ENCODE measurements around the gene PCBP1.

Gene PCBP1

DNA sequence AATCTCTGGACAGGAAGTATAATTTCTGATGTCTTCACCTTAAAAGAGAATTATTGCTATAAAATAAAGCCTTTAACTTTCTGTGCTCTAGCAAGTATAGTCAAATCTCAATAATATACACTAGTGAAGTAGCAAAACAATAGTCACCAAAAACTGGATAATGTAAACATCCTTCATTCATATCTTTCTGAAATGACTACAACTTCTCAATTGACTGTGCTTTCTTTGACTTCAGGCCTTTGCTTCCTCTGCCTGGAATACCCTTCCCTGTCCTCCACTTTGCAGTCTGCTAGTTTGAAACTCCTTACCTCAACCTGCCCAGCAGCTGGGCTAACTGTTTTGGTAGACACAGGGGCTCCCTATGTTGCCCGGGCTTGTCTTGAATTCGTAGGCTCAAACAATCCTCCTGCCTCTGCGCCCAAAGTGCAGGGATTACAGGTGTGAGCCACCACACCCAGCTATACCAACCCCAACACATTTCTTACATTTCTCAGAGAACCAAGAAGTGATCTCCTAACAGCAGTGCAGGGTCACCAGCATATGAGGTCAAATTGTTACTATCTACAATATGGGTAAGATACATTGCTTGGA lies 6.6 kb upstream of the PCBP1 start:
- Histone ChIP-seq H3K14ac (ENCODE audit: low read length) (no peak overlapping the region), H3K23ac (ENCODE audit: low read length) (no peak overlapping the region), H2BK12ac (ENCODE audit: low read length) (no peak overlapping the region), H3K79me2 (ENCODE audit: control insufficient read depth, insufficient read depth, low read length, poor library complexity) (no peaks in the 10 kb centered on the region), H2BK5ac (ENCODE audit: low read depth, low read length, poor library complexity) (no peak overlapping the region), H2AK5ac (ENCODE audit: low read length) (no peak overlapping the region), H3K4ac (ENCODE audit: low read depth, low read length) (no peak overlapping the region), H3K4me2 (ENCODE audit: low read length) (no peak overlapping the region), H3K36me3 (ENCODE audit: control insufficient read depth in 1 of 2, insufficient read depth in 2 of 2, low read length in 2 of 2) (peaks cover 10 to 12% of the 10 kb centered on the region in 2 experiments), H4K12ac (ENCODE audit: low read depth, low read length) (no peak overlapping the region), H4K91ac (ENCODE audit: low read depth, low read length) (no peak overlapping the region), H3K27ac (ENCODE audit: low read depth, low read length) (no peak overlapping the region), H3K9me3 (ENCODE audit: insufficient read depth, low read depth, low read length) (no peaks in the 10 kb centered on the region), H4K8ac (ENCODE audit: low read depth, low read length) (no peak overlapping the region), H3K79me1 (ENCODE audit: low read length) (peaks cover 4% of the 10 kb centered on the region), H3K9ac (ENCODE audit: low read length) (no peak overlapping the region), H2BK120ac (ENCODE audit: insufficient read depth, low read length, poor library complexity) (no peak overlapping the region), H3K4me1 (ENCODE audit: control insufficient read depth in 1 of 2, insufficient read depth in 2 of 2, low read length in 2 of 2) (peaks cover 3 to 10% of the 10 kb centered on the region in 2 experiments), H3K18ac (ENCODE audit: low read length) (no peak overlapping the region), H2AFZ (ENCODE audit: insufficient read depth, low read length, poor library complexity) (no peak overlapping the region), H3K4me3 (ENCODE audit: low read depth, low read length) (no peak overlapping the region), H3K27me3 (ENCODE audit: insufficient read depth, low read length) (no peaks in the 10 kb centered on the region)
- WGBS (ENCODE audit: extremely low coverage, insufficient coverage, insufficient read length): no CpG with 5 or more reads among the region's 3 CpGs
- peak in 1 of 2 donors; percentile 57 for DNase-seq

DNA sequence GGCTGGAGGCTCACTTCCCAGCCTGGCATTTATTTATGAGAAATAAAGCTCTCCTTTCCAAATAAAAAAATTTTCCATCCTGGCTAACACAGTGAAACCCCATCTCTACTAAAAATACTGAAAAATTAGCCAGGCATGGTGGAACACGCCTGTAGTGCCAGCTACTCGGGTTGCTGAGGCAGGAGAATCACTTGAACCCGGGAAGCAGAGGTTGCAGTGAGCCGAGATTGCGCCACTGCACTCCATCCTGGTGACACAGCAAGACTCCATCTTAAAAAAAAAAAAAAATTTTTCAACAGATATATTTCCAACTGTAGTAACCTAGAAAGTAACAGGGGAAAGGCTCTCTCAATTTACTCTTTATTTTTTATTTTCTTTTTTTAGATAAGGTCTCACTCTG lies 6.1 kb upstream of the PCBP1 start:
- no peak overlapping the region for H3K14ac ChIP-seq (ENCODE audit: low read length)
- H2BK12ac ChIP-seq (ENCODE audit: low read length): no peak overlapping the region
- H3K79me2 ChIP-seq (ENCODE audit: control insufficient read depth, insufficient read depth, low read length, poor library complexity): peaks cover 3% of the 10 kb centered on the region
- H3K9me3 ChIP-seq (ENCODE audit: insufficient read depth, low read depth, low read length): no peaks in the 10 kb centered on the region
- H2BK120ac ChIP-seq (ENCODE audit: insufficient read depth, low read length, poor library complexity): no peak overlapping the region
- H3K27ac ChIP-seq (ENCODE audit: low read depth, low read length): no peak overlapping the region
- H3K79me1 ChIP-seq (ENCODE audit: low read length): peaks cover 8% of the 10 kb centered on the region
- H3K4me3 ChIP-seq (ENCODE audit: low read depth, low read length): no peak overlapping the region
- H3K4me1 ChIP-seq (ENCODE audit: control insufficient read depth in 1 of 2, insufficient read depth in 2 of 2, low read length in 2 of 2): peaks cover 3 to 12% of the 10 kb centered on the region in 2 experiments
- H4K12ac ChIP-seq (ENCODE audit: low read depth, low read length): no peak overlapping the region
- no CpG with 5 or more reads among the region's 5 CpGs for WGBS (ENCODE audit: extremely low coverage, insufficient coverage, insufficient read length)
- H3K9ac ChIP-seq (ENCODE audit: low read length): no peak overlapping the region
- H4K8ac ChIP-seq (ENCODE audit: low read depth, low read length): no peak overlapping the region
- H2BK5ac ChIP-seq (ENCODE audit: low read depth, low read length, poor library complexity): no peak overlapping the region
- no peak overlapping the region for H3K4me2 ChIP-seq (ENCODE audit: low read length)
- no peak overlapping the region for H2AK5ac ChIP-seq (ENCODE audit: low read length)
- no peaks in the 10 kb centered on the region for H3K27me3 ChIP-seq (ENCODE audit: insufficient read depth, low read length)
- DNase-seq: no peak
- H2AFZ ChIP-seq (ENCODE audit: insufficient read depth, low read length, poor library complexity): no peak overlapping the region
- H3K23ac ChIP-seq (ENCODE audit: low read length): no peak overlapping the region
- no peak overlapping the region for H3K4ac ChIP-seq (ENCODE audit: low read depth, low read length)
- H4K91ac ChIP-seq (ENCODE audit: low read depth, low read length): no peak overlapping the region
- peaks cover 10 to 12% of the 10 kb centered on the region in 2 experiments for H3K36me3 ChIP-seq (ENCODE audit: control insufficient read depth in 1 of 2, insufficient read depth in 2 of 2, low read length in 2 of 2)
- H3K18ac ChIP-seq (ENCODE audit: low read length): no peak overlapping the region

- H3K23ac ChIP-seq (ENCODE audit: low read length): no peak overlapping the region
Measured at GRCh38 chr2:70083344-70084156, 3.7 kb upstream of the PCBP1 start.

GRCh38 chr2:70084973-70085710 lies 2.1 kb upstream of the PCBP1 start:
- H2BK12ac ChIP-seq (ENCODE audit: low read length): peak overlapping the region; percentile 37
- peak overlapping the region; percentile 56 for H3K4ac ChIP-seq (ENCODE audit: low read depth, low read length)
- H3K23ac ChIP-seq (ENCODE audit: low read length): no peak overlapping the region
- H3K18ac ChIP-seq (ENCODE audit: low read length): peak overlapping the region; percentile 7
- peak overlapping the region; percentile 15 for H3K14ac ChIP-seq (ENCODE audit: low read length)
- H3K4me3 ChIP-seq (ENCODE audit: low read depth, low read length): no peak overlapping the region
- H2AK5ac ChIP-seq (ENCODE audit: low read length): no peak overlapping the region
- H2AFZ ChIP-seq (ENCODE audit: insufficient read depth, low read length, poor library complexity): no peak overlapping the region
- no peaks in the 10 kb centered on the region for H3K9me3 ChIP-seq (ENCODE audit: insufficient read depth, low read depth, low read length)
- peak overlapping the region; percentile 63 for H4K91ac ChIP-seq (ENCODE audit: low read depth, low read length)
- H2BK5ac ChIP-seq (ENCODE audit: low read depth, low read length, poor library complexity): peak overlapping the region; percentile 61
- peak overlapping the region; percentile 1 for H4K12ac ChIP-seq (ENCODE audit: low read depth, low read length)
- H3K79me2 ChIP-seq (ENCODE audit: control insufficient read depth, insufficient read depth, low read length, poor library complexity): peaks cover 23% of the 10 kb centered on the region
- peaks cover 10 to 12% of the 10 kb centered on the region in 2 experiments for H3K36me3 ChIP-seq (ENCODE audit: control insufficient read depth in 1 of 2, insufficient read depth in 2 of 2, low read length in 2 of 2)
- H3K27ac ChIP-seq (ENCODE audit: low read depth, low read length): peak overlapping the region; percentile 100
- no CpG with 5 or more reads among the region's 10 CpGs for WGBS (ENCODE audit: extremely low coverage, insufficient coverage, insufficient read length)
- no peaks in the 10 kb centered on the region for H3K27me3 ChIP-seq (ENCODE audit: insufficient read depth, low read length)
- H3K4me2 ChIP-seq (ENCODE audit: low read length): peak overlapping the region; percentile 57
- peaks cover 3 to 12% of the 10 kb centered on the region in 2 experiments for H3K4me1 ChIP-seq (ENCODE audit: control insufficient read depth in 1 of 2, insufficient read depth in 2 of 2, low read length in 2 of 2)
- H2BK120ac ChIP-seq (ENCODE audit: insufficient read depth, low read length, poor library complexity): peak overlapping the region; percentile 47
- H3K79me1 ChIP-seq (ENCODE audit: low read length): peaks cover 34% of the 10 kb centered on the region
- no peak for DNase-seq
- H3K9ac ChIP-seq (ENCODE audit: low read length): peak overlapping the region; percentile 47
- peak overlapping the region; percentile 63 for H4K8ac ChIP-seq (ENCODE audit: low read depth, low read length)

More at GRCh38 chr2:70083344-70084156, 3.7 kb upstream of the PCBP1 start:
- H3K27ac ChIP-seq (ENCODE audit: low read depth, low read length): peak overlapping the region; percentile 45
- H3K27me3 ChIP-seq (ENCODE audit: insufficient read depth, low read length): no peaks in the 10 kb centered on the region
- H2AFZ ChIP-seq (ENCODE audit: insufficient read depth, low read length, poor library complexity): no peak overlapping the region
- H3K79me2 ChIP-seq (ENCODE audit: control insufficient read depth, insufficient read depth, low read length, poor library complexity): peaks cover 21% of the 10 kb centered on the region
- no CpG with 5 or more reads among the region's 8 CpGs for WGBS (ENCODE audit: extremely low coverage, insufficient coverage, insufficient read length)
- H3K9me3 ChIP-seq (ENCODE audit: insufficient read depth, low read depth, low read length): no peaks in the 10 kb centered on the region
- H2BK12ac ChIP-seq (ENCODE audit: low read length): no peak overlapping the region
- no peak overlapping the region for H3K18ac ChIP-seq (ENCODE audit: low read length)
- H3K79me1 ChIP-seq (ENCODE audit: low read length): peaks cover 29% of the 10 kb centered on the region
- no peak overlapping the region for H4K8ac ChIP-seq (ENCODE audit: low read depth, low read length)
- H3K4me3 ChIP-seq (ENCODE audit: low read depth, low read length): no peak overlapping the region
- H3K4me2 ChIP-seq (ENCODE audit: low read length): no peak overlapping the region
- no peak overlapping the region for H3K9ac ChIP-seq (ENCODE audit: low read length)
- peak overlapping the region; percentile 23 for H4K91ac ChIP-seq (ENCODE audit: low read depth, low read length)
- no peak overlapping the region for H4K12ac ChIP-seq (ENCODE audit: low read depth, low read length)
- H3K36me3 ChIP-seq (ENCODE audit: control insufficient read depth in 1 of 2, insufficient read depth in 2 of 2, low read length in 2 of 2): peaks cover 9 to 11% of the 10 kb centered on the region in 2 experiments
- H3K4me1 ChIP-seq (ENCODE audit: control insufficient read depth in 1 of 2, insufficient read depth in 2 of 2, low read length in 2 of 2): peaks cover 3 to 12% of the 10 kb centered on the region in 2 experiments
- H2BK5ac ChIP-seq (ENCODE audit: low read depth, low read length, poor library complexity): no peak overlapping the region
- no peak overlapping the region for H2BK120ac ChIP-seq (ENCODE audit: insufficient read depth, low read length, poor library complexity)
- H3K4ac ChIP-seq (ENCODE audit: low read depth, low read length): peak overlapping the region; percentile 53
- H3K14ac ChIP-seq (ENCODE audit: low read length): peak overlapping the region; percentile 64
- peak; percentile 95 to 96 for DNase-seq
- H2AK5ac ChIP-seq (ENCODE audit: low read length): no peak overlapping the region
